Activated CD8-positive, alpha-beta T cell treated with anti-CD3 and anti-CD28 coated beads for 36 hours (primary cell): ENCODE measurements around the gene VPS13C. TPM values are rescaled to one million over a fixed set of nuclear protein-coding genes. Genes with fewer than 3 reads are reported as not detected.

Experiments used
- ATAC-seq: fragments of 200-7000 bp; cut with Tn5 transposase; one replicate; pipeline ENCODE4 v1.10.0; 2021; ENCODE audit warnings: mild to moderate bottlenecking, moderate library complexity
- CTCF ChIA-PET: fragments of 350-600 bp; sonication (Branson Sonifier 250); formaldehyde crosslinking; loops from one replicate; lab custom pipeline; 2021; ENCODE audit warnings: antibody characterized with exemption; lab: Charles Lee
- POLR2A ChIA-PET: fragments of 350-600 bp; sonication (Branson Sonifier 250); formaldehyde crosslinking; loops from one replicate; lab custom pipeline; 2021; ENCODE audit warnings: antibody characterized with exemption; lab: Charles Lee
- DNase-seq: peaks from one replicate; pipeline ENCODE4 v3.0.0-alpha.2; 2020
- H3K27ac Mint-ChIP-seq: one replicate; pipeline ENCODE4 v1.8.0; 2021; ENCODE audit warnings: mild to moderate bottlenecking, mixed read lengths
- H3K27me3 Mint-ChIP-seq: one replicate; pipeline ENCODE4 v1.8.0; 2021; ENCODE audit warnings: mixed read lengths
- H3K36me3 Mint-ChIP-seq: one replicate; pipeline ENCODE4 v1.8.0; 2021; ENCODE audit warnings: low read depth, mixed read lengths
- H3K4me1 Mint-ChIP-seq: one replicate; pipeline ENCODE4 v1.8.0; 2021; ENCODE audit warnings: low read depth, mixed read lengths
- H3K4me3 Mint-ChIP-seq: one replicate; pipeline ENCODE4 v1.8.0; 2021; ENCODE audit warnings: mild to moderate bottlenecking, moderate library complexity, mixed read lengths
- H3K9me3 Mint-ChIP-seq: one replicate; pipeline ENCODE4 v1.8.0; 2021; ENCODE audit warnings: mixed read lengths
- intact Hi-C: fragments of 100-400 bp; cut with micrococcal nuclease; formaldehyde crosslinking; loops from one replicate; pipeline ENCODE4 v1.10.0; 2022
- total RNA-seq, 2 experiments: library from RNA; stranded (reverse); gene quantifications; one replicate each; pipeline ENCODE4 v1.2.3, GENCODE V29; 2021
- TF ChIP-seq, protein P1 (sequence below): fragments of 200-600 bp; IDR thresholded peaks from one replicate; pipeline ENCODE4 v1.8.0; 2022; ENCODE audit warnings: antibody characterized with exemption, mild to moderate bottlenecking

VPS13C gene
- total RNA-seq, 2 experiments from 2014 or later: 41.4 to 45.9 TPM

DNA sequence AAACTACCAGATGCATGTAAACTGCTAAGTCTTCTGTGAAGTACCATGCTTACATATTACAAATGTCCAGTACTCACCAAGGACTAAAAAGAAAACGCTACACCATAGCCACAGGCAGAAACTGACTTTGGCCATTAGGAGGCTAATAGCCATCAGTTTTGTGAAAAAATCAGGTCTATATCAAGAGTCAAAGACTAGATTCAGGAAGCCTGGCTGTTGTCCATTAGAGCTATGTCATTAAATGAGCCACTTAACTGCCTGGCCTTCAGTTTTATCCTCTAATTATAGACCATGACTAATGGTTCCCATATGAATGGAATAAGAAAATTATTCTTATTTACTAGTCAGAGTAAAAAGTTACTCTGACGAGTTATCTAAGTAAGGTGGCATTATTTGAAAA is 144.1 kb downstream of the VPS13C start:
- ChIA-PET CTCF (no interaction called here), POLR2A (no interaction called here)
- H3K4me3 Mint-ChIP-seq: no peak overlapping the region
- TF ChIP-seq, protein P1, sequence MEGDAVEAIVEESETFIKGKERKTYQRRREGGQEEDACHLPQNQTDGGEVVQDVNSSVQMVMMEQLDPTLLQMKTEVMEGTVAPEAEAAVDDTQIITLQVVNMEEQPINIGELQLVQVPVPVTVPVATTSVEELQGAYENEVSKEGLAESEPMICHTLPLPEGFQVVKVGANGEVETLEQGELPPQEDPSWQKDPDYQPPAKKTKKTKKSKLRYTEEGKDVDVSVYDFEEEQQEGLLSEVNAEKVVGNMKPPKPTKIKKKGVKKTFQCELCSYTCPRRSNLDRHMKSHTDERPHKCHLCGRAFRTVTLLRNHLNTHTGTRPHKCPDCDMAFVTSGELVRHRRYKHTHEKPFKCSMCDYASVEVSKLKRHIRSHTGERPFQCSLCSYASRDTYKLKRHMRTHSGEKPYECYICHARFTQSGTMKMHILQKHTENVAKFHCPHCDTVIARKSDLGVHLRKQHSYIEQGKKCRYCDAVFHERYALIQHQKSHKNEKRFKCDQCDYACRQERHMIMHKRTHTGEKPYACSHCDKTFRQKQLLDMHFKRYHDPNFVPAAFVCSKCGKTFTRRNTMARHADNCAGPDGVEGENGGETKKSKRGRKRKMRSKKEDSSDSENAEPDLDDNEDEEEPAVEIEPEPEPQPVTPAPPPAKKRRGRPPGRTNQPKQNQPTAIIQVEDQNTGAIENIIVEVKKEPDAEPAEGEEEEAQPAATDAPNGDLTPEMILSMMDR: no peak
- H3K36me3 Mint-ChIP-seq: peaks cover 41% of the 10 kb centered on the region
- DNase-seq: no peak
- H3K27me3 Mint-ChIP-seq: no peaks in the 10 kb centered on the region
- peaks cover under 1% of the 10 kb centered on the region for H3K4me1 Mint-ChIP-seq
- H3K9me3 Mint-ChIP-seq: no peaks in the 10 kb centered on the region
- ATAC-seq: no peak
- intact Hi-C loops: no loop called here
- no peak overlapping the region for H3K27ac Mint-ChIP-seq

DNA sequence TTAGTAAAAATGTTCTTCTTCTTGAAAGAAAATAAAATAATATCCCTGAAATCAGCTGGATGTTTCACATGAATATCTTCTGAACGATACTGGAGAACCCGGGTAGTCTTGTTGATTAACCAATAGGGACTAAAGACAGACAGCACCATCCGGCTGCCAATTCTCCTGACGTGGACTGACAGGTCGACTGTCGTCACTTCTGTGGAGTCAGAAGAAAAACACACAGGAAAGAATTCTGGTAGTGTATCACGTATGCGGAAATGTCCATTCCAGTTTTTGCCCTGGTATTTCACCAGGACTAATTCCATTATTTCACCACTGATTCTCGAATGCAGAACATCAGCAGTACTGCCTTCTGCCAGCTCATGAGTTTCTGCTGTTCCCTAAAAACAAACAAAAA is 144.6 kb downstream of the VPS13C start:
- peaks cover 1% of the 10 kb centered on the region for H3K4me1 Mint-ChIP-seq
- DNase-seq (no peak), ATAC-seq (no peak)
- POLR2A ChIA-PET: no interaction called here
- intact Hi-C loops: no loop called here
- no peaks in the 10 kb centered on the region for H3K27me3 Mint-ChIP-seq
- CTCF ChIA-PET: no interaction called here
- TF ChIP-seq, protein P1: no peak
- no peaks in the 10 kb centered on the region for H3K9me3 Mint-ChIP-seq
- H3K4me3 Mint-ChIP-seq: no peak overlapping the region
- peaks cover 43% of the 10 kb centered on the region for H3K36me3 Mint-ChIP-seq
- H3K27ac Mint-ChIP-seq: no peak overlapping the region

- H3K4me1 Mint-ChIP-seq: peaks cover 1% of the 10 kb centered on the region
- H3K27ac Mint-ChIP-seq: peak overlapping the region; percentile 10
- DNase-seq: no peak
- ATAC-seq: no peak
- TF ChIP-seq, protein P1: no peak
- H3K9me3 Mint-ChIP-seq: no peaks in the 10 kb centered on the region
- intact Hi-C loops: no loop called here
- ChIA-PET POLR2A (no interaction called here), CTCF (no interaction called here)
- H3K36me3 Mint-ChIP-seq: peaks cover 49% of the 10 kb centered on the region
- no peak overlapping the region for H3K4me3 Mint-ChIP-seq
- no peaks in the 10 kb centered on the region for H3K27me3 Mint-ChIP-seq
Measured at GRCh38 chr15:61910839-61911369, 149.3 kb downstream of the VPS13C start.

- TF ChIP-seq, protein P1: no peak
Measured at GRCh38 chr15:61908241-61908640, 152.0 kb downstream of the VPS13C start.

DNA sequence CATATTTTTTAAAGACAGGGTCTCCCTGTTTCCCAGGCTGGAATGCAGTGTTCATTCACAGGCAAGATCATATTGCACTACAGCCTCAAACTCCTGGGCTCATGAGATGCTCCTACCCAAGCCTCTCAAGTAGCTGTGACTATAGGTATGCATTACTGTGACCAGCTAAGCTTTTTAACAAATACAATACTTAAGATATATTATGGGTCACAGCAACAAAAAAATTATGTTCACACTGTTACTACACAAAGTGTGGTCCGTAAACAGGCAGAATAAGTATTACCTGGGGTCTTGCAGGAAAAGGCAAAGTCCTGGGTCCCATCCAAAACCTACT is 152.5 kb downstream of the VPS13C start:
- peaks cover 56% of the 10 kb centered on the region for H3K36me3 Mint-ChIP-seq
- TF ChIP-seq, protein P1: no peak
- no peak for ATAC-seq
- H3K4me1 Mint-ChIP-seq: peaks cover 1% of the 10 kb centered on the region
- no peak for DNase-seq
- H3K27ac Mint-ChIP-seq: no peak overlapping the region
- intact Hi-C loops: no loop called here
- peaks cover 8% of the 10 kb centered on the region for H3K9me3 Mint-ChIP-seq
- ChIA-PET POLR2A (no interaction called here), CTCF (no interaction called here)
- H3K27me3 Mint-ChIP-seq: no peaks in the 10 kb centered on the region
- no peak overlapping the region for H3K4me3 Mint-ChIP-seq

More at GRCh38 chr15:61908241-61908640, 152.0 kb downstream of the VPS13C start:
- Mint-ChIP-seq H3K27me3 (no peaks in the 10 kb centered on the region), H3K9me3 (peaks cover 6% of the 10 kb centered on the region), H3K4me3 (no peak overlapping the region), H3K27ac (no peak overlapping the region), H3K36me3 (peaks cover 56% of the 10 kb centered on the region), H3K4me1 (peaks cover 1% of the 10 kb centered on the region)
- intact Hi-C loops: no loop called here
- POLR2A ChIA-PET: no interaction called here
- ATAC-seq (no peak), DNase-seq (no peak)
- CTCF ChIA-PET: no interaction called here
